ENCODE measurements around the gene PPP4R3B.
A peak's percentile ranks its signal among the peaks of the same experiment; 100 is the strongest.
"Not testable (repeated sequence)": the region's sequence is repeated elsewhere in the genome, so short reads cannot be mapped to it uniquely, and the experiment has no call there.

Gene PPP4R3B

DNA sequence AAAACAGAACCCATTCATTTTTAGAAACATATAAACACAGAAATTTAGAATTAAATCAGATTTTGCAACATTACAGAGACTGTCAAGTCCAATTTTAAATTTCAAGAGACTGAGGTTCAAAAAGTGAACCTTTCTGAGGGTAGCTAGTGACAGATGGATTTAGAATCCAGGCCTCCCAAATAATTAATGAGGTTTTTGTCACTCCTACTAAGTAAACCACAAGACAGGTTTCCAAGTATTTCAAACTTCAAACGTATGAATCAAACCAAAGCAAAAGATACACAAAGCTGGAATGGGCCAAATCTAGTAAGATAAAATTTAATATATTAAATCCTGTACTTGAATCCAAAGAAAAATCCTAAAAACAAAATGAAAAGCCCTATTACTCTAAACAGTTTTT, 25.3 kb downstream of the PPP4R3B start:
- TF ChIP-seq, protein P1, sequence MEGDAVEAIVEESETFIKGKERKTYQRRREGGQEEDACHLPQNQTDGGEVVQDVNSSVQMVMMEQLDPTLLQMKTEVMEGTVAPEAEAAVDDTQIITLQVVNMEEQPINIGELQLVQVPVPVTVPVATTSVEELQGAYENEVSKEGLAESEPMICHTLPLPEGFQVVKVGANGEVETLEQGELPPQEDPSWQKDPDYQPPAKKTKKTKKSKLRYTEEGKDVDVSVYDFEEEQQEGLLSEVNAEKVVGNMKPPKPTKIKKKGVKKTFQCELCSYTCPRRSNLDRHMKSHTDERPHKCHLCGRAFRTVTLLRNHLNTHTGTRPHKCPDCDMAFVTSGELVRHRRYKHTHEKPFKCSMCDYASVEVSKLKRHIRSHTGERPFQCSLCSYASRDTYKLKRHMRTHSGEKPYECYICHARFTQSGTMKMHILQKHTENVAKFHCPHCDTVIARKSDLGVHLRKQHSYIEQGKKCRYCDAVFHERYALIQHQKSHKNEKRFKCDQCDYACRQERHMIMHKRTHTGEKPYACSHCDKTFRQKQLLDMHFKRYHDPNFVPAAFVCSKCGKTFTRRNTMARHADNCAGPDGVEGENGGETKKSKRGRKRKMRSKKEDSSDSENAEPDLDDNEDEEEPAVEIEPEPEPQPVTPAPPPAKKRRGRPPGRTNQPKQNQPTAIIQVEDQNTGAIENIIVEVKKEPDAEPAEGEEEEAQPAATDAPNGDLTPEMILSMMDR (IDR thresholded peaks at IDR 0.05; ENCODE audit: insufficient read depth, low read length, poor library complexity, severe bottlenecking), result no peak
- DNase-seq (ENCODE audit: extremely low read depth, insufficient read length), result no peak
- H3K27me3 ChIP-seq (replicated peaks; ENCODE audit: control insufficient read depth, insufficient read depth, low read length), result no peaks in the 10 kb centered on the region
- H3K4me3 ChIP-seq (replicated peaks; ENCODE audit: low read depth, low read length), result no peak overlapping the region
- peaks cover 1% of the 10 kb centered on the region for H3K36me3 ChIP-seq (ENCODE audit: control insufficient read depth, insufficient read depth, low read length)

DNA sequence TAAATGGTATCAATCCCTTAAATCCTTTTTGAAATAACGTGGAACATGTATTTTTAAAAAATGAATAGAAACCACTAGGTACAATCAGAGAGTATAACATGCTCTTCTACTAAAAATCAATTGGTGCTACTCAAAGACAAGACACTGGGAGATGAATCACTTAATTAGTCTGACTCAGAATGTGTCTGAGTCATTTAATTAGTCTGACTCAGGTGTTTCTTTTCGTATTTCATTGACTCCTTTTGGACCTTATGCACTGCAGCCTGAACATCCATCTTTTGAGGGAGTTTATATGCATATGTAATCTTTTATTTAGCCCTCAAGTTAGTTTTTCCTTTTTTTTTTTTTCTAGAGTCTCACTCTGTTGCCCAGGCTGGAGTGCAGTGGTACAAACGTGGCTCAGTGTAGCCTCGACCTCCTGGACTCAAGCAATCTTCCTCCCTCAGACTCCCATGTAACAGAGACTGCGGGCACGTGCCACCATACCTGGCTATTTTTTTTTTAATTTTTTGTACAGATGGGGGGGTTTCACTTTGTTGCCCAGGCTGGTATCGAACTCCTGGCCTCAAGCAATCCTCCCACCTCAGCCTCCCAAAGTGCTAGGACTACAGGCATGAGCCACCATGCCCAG, 26.5 kb downstream of the PPP4R3B start:
- no peaks in the 10 kb centered on the region for H3K36me3 ChIP-seq (ENCODE audit: control insufficient read depth, insufficient read depth, low read length)
- no peaks in the 10 kb centered on the region for H3K27me3 ChIP-seq (replicated peaks; ENCODE audit: control insufficient read depth, insufficient read depth, low read length)
- no peak overlapping the region for H3K4me3 ChIP-seq (replicated peaks; ENCODE audit: low read depth, low read length)
- TF ChIP-seq, protein P1 (IDR thresholded peaks at IDR 0.05; ENCODE audit: insufficient read depth, low read length, poor library complexity, severe bottlenecking), result no peak
- DNase-seq (ENCODE audit: extremely low read depth, insufficient read length), result peak; percentile 28

DNA sequence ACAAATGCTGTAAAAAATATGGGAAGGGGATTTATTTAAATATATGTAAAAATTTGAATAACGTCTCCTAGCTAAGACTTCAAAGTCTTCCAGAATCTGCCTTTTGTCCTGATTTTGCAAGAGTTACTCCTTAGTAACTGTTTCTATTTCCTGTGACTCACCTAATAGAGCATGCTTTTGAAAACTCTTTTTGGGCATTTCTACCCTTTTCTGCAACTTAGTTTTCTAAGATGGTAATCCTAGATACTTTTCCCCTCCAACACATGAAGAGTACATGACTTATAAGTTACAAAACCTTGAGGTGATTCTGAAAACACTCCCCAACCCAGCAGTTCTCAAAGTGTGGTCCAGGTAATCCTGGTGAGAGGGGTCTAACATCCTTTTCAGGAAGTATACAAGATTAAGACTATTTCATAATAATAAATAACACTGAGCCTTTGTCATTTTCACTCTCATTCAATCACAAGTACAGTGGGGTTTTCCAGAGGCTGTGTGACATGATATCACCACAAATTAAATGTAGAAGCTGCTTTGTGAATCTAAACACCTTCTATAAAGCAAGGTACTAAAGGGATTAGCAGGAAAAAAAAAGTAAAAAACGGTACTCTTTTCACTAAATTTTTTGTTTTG, 31.9 kb downstream of the PPP4R3B start:
- Histone ChIP-seq H3K27me3 (replicated peaks; ENCODE audit: control insufficient read depth, insufficient read depth, low read length) (no peaks in the 10 kb centered on the region), H3K36me3 (ENCODE audit: control insufficient read depth, insufficient read depth, low read length) (no peaks in the 10 kb centered on the region; the same call in 1 of the 2 replicates), H3K4me3 (replicated peaks; ENCODE audit: low read depth, low read length) (no peak overlapping the region)
- TF ChIP-seq, protein P1 (IDR thresholded peaks at IDR 0.05; ENCODE audit: insufficient read depth, low read length, poor library complexity, severe bottlenecking), result no peak
- DNase-seq (ENCODE audit: extremely low read depth, insufficient read length), result no peak

DNA sequence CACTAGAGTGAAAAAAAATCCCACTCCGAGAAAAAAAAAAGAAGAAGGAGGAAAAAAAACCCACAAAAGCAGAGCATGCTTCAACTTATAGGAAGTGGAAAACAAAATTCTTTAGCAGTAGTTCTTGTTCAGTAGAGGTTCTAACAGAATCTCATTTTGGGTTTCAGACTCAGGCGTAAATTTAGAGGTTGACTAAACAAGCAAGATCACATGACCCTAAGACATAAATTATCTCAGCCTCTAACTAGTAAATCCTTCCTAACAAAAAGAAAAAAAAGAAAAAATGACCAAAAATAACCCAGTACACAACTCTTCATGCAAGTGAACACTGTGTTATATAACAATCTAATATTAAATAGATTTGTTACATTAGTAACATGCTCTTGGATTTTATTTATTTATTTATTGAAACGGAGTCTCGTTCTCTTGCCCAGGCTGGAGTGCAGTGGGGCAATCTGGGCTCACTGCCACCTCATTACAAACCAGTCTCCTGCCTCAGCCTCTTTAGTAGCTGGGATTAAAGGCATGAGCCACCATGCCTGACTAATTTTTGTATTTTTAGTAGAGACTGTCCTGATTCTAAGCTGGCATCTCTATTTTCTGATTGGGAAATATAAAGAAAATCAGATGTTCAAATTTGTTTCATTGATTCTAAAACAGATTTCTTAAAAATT, 35.4 kb downstream of the PPP4R3B start:
- Histone ChIP-seq H3K4me3 (replicated peaks; ENCODE audit: low read depth, low read length) (no peak overlapping the region), H3K27me3 (replicated peaks; ENCODE audit: control insufficient read depth, insufficient read depth, low read length) (no peaks in the 10 kb centered on the region), H3K36me3 (ENCODE audit: control insufficient read depth, insufficient read depth, low read length) (no peaks in the 10 kb centered on the region; the same call in 1 of the 2 replicates)
- TF ChIP-seq, protein P1 (IDR thresholded peaks at IDR 0.05; ENCODE audit: insufficient read depth, low read length, poor library complexity, severe bottlenecking), result no peak
- DNase-seq (ENCODE audit: extremely low read depth, insufficient read length), result no peak

DNA sequence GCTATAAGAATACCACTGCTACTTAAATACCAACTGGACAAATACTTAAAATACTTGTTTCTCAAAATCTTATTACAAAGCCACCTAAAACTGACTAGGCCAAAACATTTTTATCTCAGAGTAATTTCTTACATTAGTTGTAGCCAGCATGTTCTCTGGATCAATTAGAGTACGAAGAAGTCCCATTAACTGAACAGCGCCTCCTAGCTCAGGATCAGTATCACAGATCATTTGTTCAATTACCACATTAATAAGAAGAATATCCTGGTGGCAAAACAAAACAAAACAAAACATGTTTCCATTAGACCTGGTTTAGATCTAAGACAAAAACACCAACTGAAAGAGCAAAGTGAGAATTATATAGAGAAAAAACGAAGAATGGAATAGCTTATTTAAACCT, 36.0 kb downstream of the PPP4R3B start:
- Histone ChIP-seq H3K27me3 (replicated peaks; ENCODE audit: control insufficient read depth, insufficient read depth, low read length) (no peaks in the 10 kb centered on the region), H3K4me3 (replicated peaks; ENCODE audit: low read depth, low read length) (no peak overlapping the region), H3K36me3 (ENCODE audit: control insufficient read depth, insufficient read depth, low read length) (no peaks in the 10 kb centered on the region; the same call in 1 of the 2 replicates)
- no peak for DNase-seq (ENCODE audit: extremely low read depth, insufficient read length)
- TF ChIP-seq, protein P1 (IDR thresholded peaks at IDR 0.05; ENCODE audit: insufficient read depth, low read length, poor library complexity, severe bottlenecking), result peak; percentile 23

DNA sequence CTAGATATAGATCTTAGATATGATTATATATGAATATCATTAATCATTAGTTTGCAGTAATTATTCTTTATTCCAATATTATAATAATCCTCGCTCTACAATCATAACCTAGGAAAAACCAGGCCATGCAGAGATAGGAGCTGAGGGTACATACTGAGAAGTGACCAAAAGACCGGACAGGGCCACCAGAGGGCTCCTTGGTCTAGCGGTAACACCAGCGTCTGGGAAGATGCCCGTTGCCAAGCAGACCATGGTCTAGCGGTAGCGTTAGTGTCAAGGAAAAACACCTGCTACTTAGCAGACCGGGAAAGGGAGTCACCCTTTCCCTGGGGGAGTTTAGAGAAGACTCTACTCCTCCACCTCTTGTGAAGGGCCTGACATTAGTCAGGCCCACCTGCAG, 48.4 kb downstream of the PPP4R3B start:
- not testable (repeated sequence) for H3K36me3 ChIP-seq (ENCODE audit: control insufficient read depth, insufficient read depth, low read length)

More for the DNA sequence above, 48.4 kb downstream of the PPP4R3B start:
- H3K27me3 ChIP-seq (replicated peaks; ENCODE audit: control insufficient read depth, insufficient read depth, low read length); H3K4me3 ChIP-seq (replicated peaks; ENCODE audit: low read depth, low read length); DNase-seq (ENCODE audit: extremely low read depth, insufficient read length): not testable (repeated sequence)
